ENCODE results near the gene ASB8.

DNA sequence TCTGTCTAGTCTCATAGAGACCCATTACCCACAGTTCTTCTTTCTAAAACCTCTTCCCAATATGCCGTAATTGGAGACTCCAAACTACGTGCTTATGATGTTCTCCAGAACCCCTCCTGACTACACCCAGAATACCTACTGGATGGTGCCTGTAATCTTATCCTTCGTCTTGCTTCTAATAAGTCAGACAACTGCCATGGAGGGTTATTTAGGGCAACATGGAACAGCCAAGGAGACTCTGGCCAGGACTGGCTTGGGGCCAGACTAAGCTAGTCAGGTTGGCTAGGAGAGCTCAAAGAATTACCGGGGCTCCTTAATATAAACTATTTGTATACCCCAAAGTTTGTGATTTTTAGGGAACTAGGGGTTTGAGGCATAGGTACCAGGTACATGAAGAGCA lies 31.3 kb downstream of the ASB8 start:
- no peak for TF ChIP-seq CTCF (IDR thresholded peaks at IDR 0.05)
- no peak for TF ChIP-seq POLR2A (IDR thresholded peaks at IDR 0.05)

All from right lobe of liver (tissue), 4 donors.